ENCODE data around the gene CHIC2. TPM values are rescaled to one million over a fixed set of nuclear protein-coding genes. Genes with fewer than 3 reads are reported as not detected.

The CHIC2 gene
- total RNA-seq, 1 experiment from 2014 or later: 16.5 TPM

- Mint-ChIP-seq H3K27me3 (ENCODE audit: unreplicated experiment) (no peaks in the 10 kb centered on the region), H3K4me3 (ENCODE audit: low read depth, unreplicated experiment) (no peak overlapping the region), H3K4me1 (ENCODE audit: low read depth, unreplicated experiment) (no peaks in the 10 kb centered on the region), H3K9me3 (ENCODE audit: low read depth, unreplicated experiment) (no peaks in the 10 kb centered on the region), H3K36me3 (ENCODE audit: insufficient read depth, unreplicated experiment) (no peaks in the 10 kb centered on the region), H3K27ac (ENCODE audit: unreplicated experiment) (no peak overlapping the region)
- no peak for DNase-seq
- TF ChIP-seq, protein P1, sequence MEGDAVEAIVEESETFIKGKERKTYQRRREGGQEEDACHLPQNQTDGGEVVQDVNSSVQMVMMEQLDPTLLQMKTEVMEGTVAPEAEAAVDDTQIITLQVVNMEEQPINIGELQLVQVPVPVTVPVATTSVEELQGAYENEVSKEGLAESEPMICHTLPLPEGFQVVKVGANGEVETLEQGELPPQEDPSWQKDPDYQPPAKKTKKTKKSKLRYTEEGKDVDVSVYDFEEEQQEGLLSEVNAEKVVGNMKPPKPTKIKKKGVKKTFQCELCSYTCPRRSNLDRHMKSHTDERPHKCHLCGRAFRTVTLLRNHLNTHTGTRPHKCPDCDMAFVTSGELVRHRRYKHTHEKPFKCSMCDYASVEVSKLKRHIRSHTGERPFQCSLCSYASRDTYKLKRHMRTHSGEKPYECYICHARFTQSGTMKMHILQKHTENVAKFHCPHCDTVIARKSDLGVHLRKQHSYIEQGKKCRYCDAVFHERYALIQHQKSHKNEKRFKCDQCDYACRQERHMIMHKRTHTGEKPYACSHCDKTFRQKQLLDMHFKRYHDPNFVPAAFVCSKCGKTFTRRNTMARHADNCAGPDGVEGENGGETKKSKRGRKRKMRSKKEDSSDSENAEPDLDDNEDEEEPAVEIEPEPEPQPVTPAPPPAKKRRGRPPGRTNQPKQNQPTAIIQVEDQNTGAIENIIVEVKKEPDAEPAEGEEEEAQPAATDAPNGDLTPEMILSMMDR (IDR thresholded peaks at IDR 0.05; ENCODE audit: unreplicated experiment): no peak
- CTCF ChIA-PET: no interaction called here
- intact Hi-C loops (cut with micrococcal nuclease; ENCODE audit: unreplicated experiment): no loop called here
- BruUV-seq (replicated peaks): no TSS peak
These were observed 47.1 kb downstream of the CHIC2 start for GRCh38 chr4:54017308-54017707.

GRCh38 chr4:54016504-54016903, 47.9 kb downstream of the CHIC2 start:
- H3K36me3 Mint-ChIP-seq (ENCODE audit: insufficient read depth, unreplicated experiment): no peaks in the 10 kb centered on the region
- H3K9me3 Mint-ChIP-seq (ENCODE audit: low read depth, unreplicated experiment): no peaks in the 10 kb centered on the region
- H3K27ac Mint-ChIP-seq (ENCODE audit: unreplicated experiment): no peak overlapping the region
- BruUV-seq (replicated peaks): no TSS peak
- H3K4me1 Mint-ChIP-seq (ENCODE audit: low read depth, unreplicated experiment): no peaks in the 10 kb centered on the region
- no peaks in the 10 kb centered on the region for H3K27me3 Mint-ChIP-seq (ENCODE audit: unreplicated experiment)
- DNase-seq: no peak
- intact Hi-C loops (cut with micrococcal nuclease; ENCODE audit: unreplicated experiment): no loop called here
- TF ChIP-seq, protein P1 (IDR thresholded peaks at IDR 0.05; ENCODE audit: unreplicated experiment): no peak
- CTCF ChIA-PET: no interaction called here
- no peak overlapping the region for H3K4me3 Mint-ChIP-seq (ENCODE audit: low read depth, unreplicated experiment)

DNA sequence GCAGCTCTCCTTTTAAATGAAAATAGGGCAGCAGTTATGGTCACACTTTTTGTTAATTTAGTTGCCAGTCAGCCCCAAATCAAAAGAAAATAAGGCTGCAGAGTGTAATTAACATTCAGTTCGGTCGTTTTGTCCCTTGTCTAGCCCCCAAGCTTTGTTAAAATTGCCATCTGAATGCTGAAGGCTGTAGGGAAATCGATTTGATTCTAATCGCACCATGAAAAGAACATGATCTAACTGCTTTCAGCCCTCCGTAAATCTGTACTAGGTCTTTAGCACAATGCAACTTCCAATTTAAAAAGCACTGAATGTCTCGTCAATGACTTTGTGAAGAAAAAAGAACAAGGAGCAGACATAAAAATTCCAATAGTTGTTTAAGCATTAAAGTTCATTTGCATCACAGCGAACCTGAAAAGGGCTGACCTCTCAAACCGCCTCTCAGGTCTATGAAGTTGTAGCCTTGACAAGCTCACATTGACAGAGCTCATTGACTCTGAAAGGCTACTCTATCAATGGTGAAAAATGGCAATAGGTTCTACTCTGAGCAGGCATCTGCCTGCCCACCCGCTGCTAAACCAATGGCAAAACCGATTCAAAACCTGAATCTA, 48.9 kb downstream of the CHIC2 start:
- no peaks in the 10 kb centered on the region for H3K27me3 Mint-ChIP-seq (ENCODE audit: unreplicated experiment)
- H3K4me1 Mint-ChIP-seq (ENCODE audit: low read depth, unreplicated experiment): no peaks in the 10 kb centered on the region
- no peaks in the 10 kb centered on the region for H3K9me3 Mint-ChIP-seq (ENCODE audit: low read depth, unreplicated experiment)
- TF ChIP-seq, protein P1 (IDR thresholded peaks at IDR 0.05; ENCODE audit: unreplicated experiment): no peak
- DNase-seq: no peak
- no peak overlapping the region for H3K4me3 Mint-ChIP-seq (ENCODE audit: low read depth, unreplicated experiment)
- no peak overlapping the region for H3K27ac Mint-ChIP-seq (ENCODE audit: unreplicated experiment)
- no peaks in the 10 kb centered on the region for H3K36me3 Mint-ChIP-seq (ENCODE audit: insufficient read depth, unreplicated experiment)
- BruUV-seq (replicated peaks): no TSS peak
- intact Hi-C loops (cut with micrococcal nuclease; ENCODE audit: unreplicated experiment): no loop called here
- CTCF ChIA-PET: no interaction called here

GRCh38 chr4:54014666-54015160, 49.7 kb downstream of the CHIC2 start:
- no peaks in the 10 kb centered on the region for H3K4me1 Mint-ChIP-seq (ENCODE audit: low read depth, unreplicated experiment)
- no peaks in the 10 kb centered on the region for H3K36me3 Mint-ChIP-seq (ENCODE audit: insufficient read depth, unreplicated experiment)
- no peaks in the 10 kb centered on the region for H3K9me3 Mint-ChIP-seq (ENCODE audit: low read depth, unreplicated experiment)
- TF ChIP-seq, protein P1 (IDR thresholded peaks at IDR 0.05; ENCODE audit: unreplicated experiment): no peak
- H3K27me3 Mint-ChIP-seq (ENCODE audit: unreplicated experiment): no peaks in the 10 kb centered on the region
- DNase-seq: no peak
- no peak overlapping the region for H3K27ac Mint-ChIP-seq (ENCODE audit: unreplicated experiment)
- no peak overlapping the region for H3K4me3 Mint-ChIP-seq (ENCODE audit: low read depth, unreplicated experiment)
- intact Hi-C loops (cut with micrococcal nuclease; ENCODE audit: unreplicated experiment): no loop called here
- CTCF ChIA-PET: no interaction called here
- no TSS peak for BruUV-seq (replicated peaks)
